NCI-H69 (cell line): Measurements from ENCODE around the gene CEP128.
A peak's percentile ranks its signal among the peaks of the same experiment; 100 is the strongest.

Experiments used
- DNase-seq: peaks from one replicate; lab custom pipeline; 2025; lab: John Stamatoyannopoulos, UW

CEP128 gene

GRCh38 chr14:80608563-80608962 lies 333.0 kb downstream of the CEP128 start:
- no peak for DNase-seq

DNA sequence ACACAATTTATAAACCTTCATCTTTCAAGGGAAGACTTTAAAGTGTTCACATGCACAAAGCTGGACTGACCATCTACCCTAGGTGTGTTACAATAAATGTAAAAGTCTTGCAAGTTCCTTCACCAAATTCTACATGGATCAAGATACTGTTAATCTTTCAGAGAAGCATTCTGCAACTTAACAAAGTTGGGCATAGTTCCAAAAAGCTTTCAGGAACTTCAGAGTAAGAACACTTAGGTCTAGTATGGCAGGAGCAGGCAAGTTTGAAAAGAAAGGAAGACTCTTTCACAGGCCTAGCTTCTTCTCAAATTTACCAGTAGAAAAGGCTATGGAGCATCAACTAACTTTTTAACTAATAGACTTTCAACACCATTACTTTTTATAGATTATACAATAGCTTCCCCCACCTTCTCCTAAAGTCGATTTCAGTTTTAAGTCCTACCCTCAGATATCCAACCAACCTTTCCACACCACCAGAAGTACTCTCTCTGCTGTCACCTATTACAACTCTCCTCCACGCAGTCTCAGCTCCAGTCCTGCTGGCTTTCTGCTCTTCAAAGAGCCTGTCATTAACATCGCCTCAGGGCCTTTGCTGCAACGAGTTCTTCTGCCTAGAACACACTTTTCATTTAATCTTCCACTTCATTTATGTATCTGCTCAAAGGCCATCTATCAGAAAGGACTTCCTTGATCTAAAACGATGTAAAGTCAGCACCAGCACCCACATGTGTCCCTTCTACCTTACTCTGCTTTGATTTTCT lies 333.9 kb downstream of the CEP128 start:
- peak; percentile 47 for DNase-seq

GRCh38 chr14:80606347-80606772 lies 335.2 kb downstream of the CEP128 start:
- DNase-seq: peak; percentile 59

- DNase-seq: peak; percentile 34
These were observed 336.0 kb downstream of the CEP128 start for GRCh38 chr14:80605536-80605935.

- no peak for DNase-seq
These were observed 338.6 kb downstream of the CEP128 start for GRCh38 chr14:80602946-80603345.

- DNase-seq: peak; percentile 55
These were observed 354.3 kb downstream of the CEP128 start for GRCh38 chr14:80587096-80587724.

- peak; percentile 61 for DNase-seq
These were observed 355.4 kb downstream of the CEP128 start for GRCh38 chr14:80586131-80586530.

DNA sequence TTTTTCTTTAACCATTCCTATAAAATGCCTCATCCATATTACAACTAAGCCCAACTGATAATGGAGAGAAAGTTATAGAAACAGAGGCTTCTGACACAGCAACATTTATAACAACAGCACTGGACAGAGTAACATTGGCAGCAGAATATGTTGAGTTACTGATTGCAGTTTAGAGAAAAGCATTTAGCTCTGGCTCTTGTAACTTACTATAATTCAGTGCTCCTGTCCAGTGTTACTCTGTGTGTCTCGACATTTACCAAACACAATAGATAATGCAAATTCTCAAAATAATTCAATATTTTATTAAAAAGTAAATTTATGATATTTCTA lies 356.1 kb downstream of the CEP128 start:
- no peak for DNase-seq

DNA sequence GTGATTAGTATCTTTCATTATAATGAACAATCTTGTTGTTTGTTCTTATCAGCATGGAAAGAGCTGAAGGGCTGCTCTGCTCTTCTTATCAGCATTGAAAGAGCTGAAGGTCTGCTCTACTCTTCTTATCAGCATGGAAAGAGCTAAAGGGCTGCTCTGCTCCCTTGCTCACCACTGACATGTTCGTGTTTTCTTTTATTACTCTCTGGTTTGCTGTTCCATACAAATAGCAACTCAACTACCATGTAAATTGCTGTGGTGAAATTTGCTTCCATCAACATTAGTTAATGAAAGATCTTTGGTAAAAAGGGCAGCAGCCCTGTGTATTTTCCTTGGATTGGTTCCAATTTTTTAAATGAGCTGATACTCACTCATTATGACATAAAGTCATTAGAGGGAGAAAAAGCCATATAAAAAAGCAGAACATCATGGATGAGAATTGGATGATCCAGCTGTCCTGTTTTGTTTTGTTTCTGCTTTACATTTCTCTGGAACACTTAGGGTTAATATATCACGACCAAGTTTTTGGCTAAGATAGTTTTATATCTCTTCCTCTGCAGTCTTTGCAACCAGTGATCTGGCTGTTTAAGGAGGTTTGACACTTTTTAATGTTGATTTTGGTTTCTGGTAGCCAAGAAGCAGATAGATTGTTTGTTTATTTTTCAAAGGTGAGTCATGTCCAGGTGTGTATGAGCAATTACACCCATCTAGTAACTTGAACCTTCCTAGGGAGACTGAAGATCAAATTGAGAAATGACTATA lies 356.6 kb downstream of the CEP128 start:
- DNase-seq: peak; percentile 88

- no peak for DNase-seq
These were observed 363.9 kb downstream of the CEP128 start for GRCh38 chr14:80577599-80577998.

- DNase-seq: peak; percentile 26
These were observed 365.1 kb downstream of the CEP128 start for GRCh38 chr14:80576401-80576800.

GRCh38 chr14:80575763-80576162 lies 365.8 kb downstream of the CEP128 start:
- DNase-seq: no peak

GRCh38 chr14:80572666-80573065 lies 368.9 kb downstream of the CEP128 start:
- no peak for DNase-seq

GRCh38 chr14:80570930-80571298 lies 370.6 kb downstream of the CEP128 start:
- peak; percentile 16 for DNase-seq

DNA sequence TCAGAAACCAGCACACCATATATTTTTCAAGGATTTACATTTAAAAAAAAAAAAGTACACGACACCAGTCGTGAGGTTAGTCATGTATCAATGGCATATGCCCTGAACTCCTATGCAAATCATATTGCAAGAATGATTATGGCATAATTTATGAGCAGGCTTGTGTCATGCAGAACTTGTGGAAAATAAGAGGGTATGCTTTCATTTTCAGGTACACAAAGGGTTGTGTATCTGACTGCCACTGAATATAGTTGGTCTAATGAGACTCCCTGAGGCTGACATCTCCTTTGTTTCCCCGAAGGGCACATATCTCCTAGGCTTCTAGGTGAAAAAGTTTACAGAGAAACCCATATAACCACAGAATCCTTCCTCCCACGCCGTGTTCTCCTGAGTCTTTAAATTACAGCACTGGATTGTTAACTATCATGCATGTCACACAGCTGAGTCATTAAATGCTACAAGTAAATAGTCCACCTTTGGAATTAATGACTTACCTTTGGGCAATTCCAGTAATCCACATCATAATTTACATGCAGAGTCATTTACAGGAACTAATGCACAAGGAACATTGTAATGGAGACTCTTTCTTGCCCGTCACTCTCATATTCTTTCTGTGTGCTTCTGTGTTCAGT lies 373.5 kb downstream of the CEP128 start:
- peak; percentile 77 for DNase-seq

GRCh38 chr14:80565001-80565400 lies 376.5 kb downstream of the CEP128 start:
- no peak for DNase-seq

- DNase-seq: no peak
These were observed 377.5 kb downstream of the CEP128 start for GRCh38 chr14:80564051-80564450.

GRCh38 chr14:80560800-80561657 lies 380.5 kb downstream of the CEP128 start:
- no peak for DNase-seq

GRCh38 chr14:80554139-80554538 lies 387.4 kb downstream of the CEP128 start:
- DNase-seq: no peak

DNA sequence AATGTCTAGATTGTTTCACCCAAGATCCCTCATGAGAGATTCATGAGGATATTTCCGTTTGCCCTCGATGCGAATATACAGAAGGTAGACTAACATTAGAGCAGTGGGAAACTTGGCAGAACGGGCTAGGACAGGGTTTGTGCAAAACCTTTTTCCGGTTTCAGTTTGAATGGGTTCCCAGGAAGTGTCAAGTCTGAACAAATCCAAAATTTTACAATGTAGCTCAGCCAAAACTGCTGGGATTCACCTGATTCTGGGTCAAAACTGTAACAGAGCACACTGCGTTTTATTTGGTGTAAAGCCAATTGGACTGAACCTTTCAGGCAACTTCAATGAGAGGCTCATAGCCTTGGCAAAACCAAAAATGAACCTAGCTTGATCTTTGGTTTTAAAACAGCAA lies 392.4 kb downstream of the CEP128 start:
- DNase-seq: no peak
